Activated CD4-positive, alpha-beta memory T cell treated with anti-CD3 and anti-CD28 coated beads, Interleukin-2, amount 10 ng/mL, durations not matched to agents 7 days and 5 days (primary cell): ENCODE measurements around the gene MIX23. TPM values are rescaled to one million over a fixed set of nuclear protein-coding genes. Genes with fewer than 3 reads are reported as not detected.
A peak's percentile ranks its signal among the peaks of the same experiment; 100 is the strongest.

ENCODE experiments used
- CTCF ChIA-PET: fragments of 350-600 bp; sonication (Branson Sonifier 250); formaldehyde crosslinking; loops from one replicate; lab custom pipeline; 2021; ENCODE audit warnings: antibody characterized with exemption, inconsistent platforms; lab: Charles Lee
- POLR2A ChIA-PET: fragments of 350-600 bp; sonication (Branson Sonifier 250); formaldehyde crosslinking; loops from one replicate; lab custom pipeline; 2021; ENCODE audit warnings: antibody characterized with exemption; lab: Charles Lee
- DNase-seq: peaks from one replicate; pipeline ENCODE4 v3.0.0-alpha.2; 2020
- H3K27ac Mint-ChIP-seq: one replicate; pipeline ENCODE4 v1.8.0; 2021; ENCODE audit warnings: mild to moderate bottlenecking, mixed read lengths
- H3K27me3 Mint-ChIP-seq: one replicate; pipeline ENCODE4 v1.8.0; 2021; ENCODE audit warnings: mixed read lengths
- H3K36me3 Mint-ChIP-seq: one replicate; pipeline ENCODE4 v1.8.0; 2021; ENCODE audit warnings: low read depth, mixed read lengths
- H3K4me1 Mint-ChIP-seq: one replicate; pipeline ENCODE4 v1.8.0; 2021; ENCODE audit warnings: mixed read lengths
- H3K4me3 Mint-ChIP-seq: one replicate; pipeline ENCODE4 v1.8.0; 2021; ENCODE audit warnings: mild to moderate bottlenecking, mixed read lengths
- H3K9me3 Mint-ChIP-seq: one replicate; pipeline ENCODE4 v1.8.0; 2021; ENCODE audit warnings: mixed read lengths
- total RNA-seq, 2 experiments: library from RNA; stranded (reverse); gene quantifications; one replicate each; pipeline ENCODE4 v1.2.3, GENCODE V29; 2021

The MIX23 gene
- 10 to 100 TPM; 29.0 to 35.1 TPM for total RNA-seq

DNA sequence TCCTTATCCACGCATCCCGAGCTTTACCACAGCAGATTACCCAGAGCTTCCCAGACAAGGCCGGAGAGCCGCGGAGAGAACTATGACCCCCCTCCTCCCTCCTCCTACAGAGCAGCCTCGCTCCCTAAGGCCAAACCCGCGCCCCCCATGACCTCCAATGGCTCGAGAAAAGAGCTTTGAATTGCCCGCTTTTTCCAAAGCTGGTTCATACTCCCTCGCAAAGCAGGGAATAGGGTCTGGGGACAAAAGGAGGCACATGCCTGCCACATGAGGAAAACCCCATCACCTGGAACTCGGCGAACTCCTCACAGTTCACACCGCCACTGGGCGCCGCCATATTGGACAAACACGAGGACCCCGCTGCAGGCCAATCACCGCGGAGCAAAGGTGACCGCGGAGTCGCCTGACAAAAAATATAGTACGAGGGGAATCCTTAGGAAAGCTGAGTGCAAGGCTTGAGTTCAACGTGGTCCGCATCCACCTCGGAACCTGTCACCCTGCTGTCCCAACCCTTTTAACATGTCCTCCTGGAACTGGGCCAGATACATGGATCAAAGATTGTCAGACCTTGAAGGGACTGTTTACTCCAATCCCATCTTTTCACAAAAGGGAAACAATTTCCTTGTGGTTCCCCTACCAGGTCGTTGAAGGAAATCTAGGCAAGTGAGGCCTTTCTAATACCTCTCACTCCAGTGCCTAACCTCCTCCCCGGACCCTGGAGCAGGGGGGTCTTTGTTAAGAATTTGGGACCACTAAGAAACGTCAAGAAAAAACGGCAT, at the start of gene MIX23:
Gene MIX23 (minus strand): TSS at position 344 of the 779 bp plus-strand sequence. CDS start 7 bp downstream, at position 337.
- Mint-ChIP-seq H3K4me3 (peak within 1 kb of the TSS; percentile 88), H3K4me1 (peaks cover 57% of the 10 kb centered on the region), H3K9me3 (no peaks in the 10 kb centered on the region), H3K27me3 (no peaks in the 10 kb centered on the region), H3K36me3 (peaks cover 18% of the 10 kb centered on the region), H3K27ac (peak within 1 kb of the TSS; percentile 86)
- peak; percentile 87 for DNase-seq
- POLR2A ChIA-PET: interaction anchor here (0.6 to 5.4 kb wide), 12 partner anchors 10 to 729 kb away, joined by 3 to 63 read pairs (median 7); partner anchors contain the start of genes DTX3L, KPNA1, PARP14 and PARP9
- CTCF ChIA-PET: interaction anchor here (0.5 to 3.7 kb wide), 10 partner anchors 10 to 891 kb away, joined by 3 to 59 read pairs (median 3); partner anchors contain the start of gene WDR5B

DNA sequence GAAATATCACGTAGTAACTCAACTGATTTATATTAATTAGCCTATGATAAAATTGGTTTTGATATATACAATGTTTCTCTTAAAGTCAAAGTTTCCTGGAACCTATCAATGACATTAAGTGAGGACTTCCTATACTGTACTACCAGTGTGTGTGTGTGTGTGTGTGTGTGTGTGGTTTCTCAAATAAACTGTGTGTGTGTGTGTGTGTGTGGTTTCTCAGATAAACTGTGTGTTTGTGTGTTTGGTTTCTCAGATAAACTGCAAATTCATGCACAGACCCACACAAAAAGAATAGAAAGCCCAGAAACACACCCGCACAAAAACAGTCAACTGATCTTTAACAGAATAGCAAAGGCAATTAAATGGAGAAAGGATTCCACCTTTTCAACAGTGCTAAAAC, 47.3 kb upstream of the MIX23 start:
- Mint-ChIP-seq H3K4me3 (no peak overlapping the region), H3K9me3 (peaks cover 2% of the 10 kb centered on the region), H3K4me1 (peaks cover 17% of the 10 kb centered on the region), H3K27me3 (no peaks in the 10 kb centered on the region), H3K27ac (no peak overlapping the region), H3K36me3 (peaks cover 77% of the 10 kb centered on the region)
- POLR2A ChIA-PET: no interaction called here
- DNase-seq: no peak
- CTCF ChIA-PET: no interaction called here

DNA sequence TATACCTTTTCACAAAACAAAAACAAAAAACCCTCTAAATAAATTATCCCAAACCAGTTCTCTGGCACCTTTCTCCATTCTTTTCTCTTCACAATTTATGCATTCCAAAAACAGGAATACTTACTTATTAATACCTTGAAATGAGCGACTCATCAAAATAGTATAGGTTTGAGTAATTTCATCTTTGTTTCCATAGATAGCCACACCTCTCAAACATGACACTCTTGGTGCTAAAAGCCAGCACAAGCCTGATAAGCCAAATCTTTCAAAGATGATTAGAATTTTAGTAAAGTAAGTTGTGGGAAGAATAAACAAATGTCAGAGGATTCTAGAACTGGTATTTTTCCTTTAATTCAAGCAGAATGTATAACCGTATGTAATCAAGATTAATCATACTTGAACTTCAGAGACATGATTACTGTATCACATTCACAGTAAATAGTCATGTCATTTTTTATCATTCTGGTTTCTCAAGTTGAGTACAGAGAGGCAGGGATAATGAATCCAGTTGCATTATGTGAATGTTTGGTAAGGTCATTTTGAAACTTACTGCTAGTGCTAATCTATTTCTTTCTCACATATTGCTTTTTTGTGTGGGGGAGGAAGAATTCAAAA, 44.9 kb upstream of the MIX23 start:
- Mint-ChIP-seq H3K27me3 (no peaks in the 10 kb centered on the region), H3K9me3 (no peaks in the 10 kb centered on the region), H3K4me3 (no peak overlapping the region), H3K36me3 (peaks cover 74% of the 10 kb centered on the region), H3K27ac (peak overlapping the region; percentile 18), H3K4me1 (peaks cover 20% of the 10 kb centered on the region)
- ChIA-PET POLR2A (interaction anchor here (1.1 kb wide), 1 partner anchor 12 kb away, joined by 4 read pairs; the partner anchor contains the start of gene WDR5B), CTCF (no interaction called here)
- no peak for DNase-seq

DNA sequence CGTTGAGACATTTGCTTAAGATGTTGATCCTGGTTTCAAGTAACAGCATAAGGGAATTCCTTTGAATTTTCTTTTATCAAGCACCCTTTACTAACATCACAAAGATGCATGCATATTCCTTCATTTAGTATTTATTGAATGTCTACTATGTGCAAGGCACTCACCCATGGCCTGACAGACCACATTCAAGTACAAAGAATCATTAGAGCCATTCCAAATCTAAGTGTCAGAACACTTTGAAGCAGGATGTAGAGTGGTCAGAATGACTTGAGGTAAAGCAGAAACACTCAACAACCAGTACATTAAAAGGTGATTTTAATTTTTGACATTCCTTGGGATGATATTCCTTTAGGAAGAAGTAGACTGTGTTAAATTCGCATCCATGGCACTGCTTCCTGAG, 38.8 kb upstream of the MIX23 start:
- no peak overlapping the region for H3K4me3 Mint-ChIP-seq
- no peak overlapping the region for H3K27ac Mint-ChIP-seq
- peaks cover 40% of the 10 kb centered on the region for H3K36me3 Mint-ChIP-seq
- no peaks in the 10 kb centered on the region for H3K27me3 Mint-ChIP-seq
- CTCF ChIA-PET: no interaction called here
- POLR2A ChIA-PET: no interaction called here
- H3K4me1 Mint-ChIP-seq: peaks cover 19% of the 10 kb centered on the region
- H3K9me3 Mint-ChIP-seq: no peaks in the 10 kb centered on the region
- DNase-seq: no peak

DNA sequence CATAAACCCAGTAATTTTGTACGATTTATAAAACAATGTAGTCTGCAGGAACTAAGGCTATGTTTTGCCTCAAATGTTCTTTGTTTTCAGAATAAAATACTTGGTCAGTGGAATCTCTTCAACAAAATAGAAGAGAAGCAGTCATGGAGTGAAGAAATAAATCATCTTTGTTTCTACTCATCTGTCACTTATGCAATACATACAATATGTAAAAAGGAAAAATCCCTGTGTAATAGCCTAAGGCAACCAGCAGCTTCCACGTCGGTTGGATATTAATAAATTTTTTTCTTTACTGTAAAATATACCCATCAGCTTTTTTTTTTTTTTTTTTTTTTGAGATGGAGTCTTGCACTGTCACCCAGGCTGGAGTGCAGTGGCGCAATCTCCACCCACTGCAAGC, 38.1 kb upstream of the MIX23 start:
- DNase-seq: no peak
- no peak overlapping the region for H3K27ac Mint-ChIP-seq
- CTCF ChIA-PET: no interaction called here
- no peaks in the 10 kb centered on the region for H3K9me3 Mint-ChIP-seq
- POLR2A ChIA-PET: no interaction called here
- no peak overlapping the region for H3K4me3 Mint-ChIP-seq
- H3K4me1 Mint-ChIP-seq: peaks cover 26% of the 10 kb centered on the region
- no peaks in the 10 kb centered on the region for H3K27me3 Mint-ChIP-seq
- H3K36me3 Mint-ChIP-seq: peaks cover 33% of the 10 kb centered on the region

DNA sequence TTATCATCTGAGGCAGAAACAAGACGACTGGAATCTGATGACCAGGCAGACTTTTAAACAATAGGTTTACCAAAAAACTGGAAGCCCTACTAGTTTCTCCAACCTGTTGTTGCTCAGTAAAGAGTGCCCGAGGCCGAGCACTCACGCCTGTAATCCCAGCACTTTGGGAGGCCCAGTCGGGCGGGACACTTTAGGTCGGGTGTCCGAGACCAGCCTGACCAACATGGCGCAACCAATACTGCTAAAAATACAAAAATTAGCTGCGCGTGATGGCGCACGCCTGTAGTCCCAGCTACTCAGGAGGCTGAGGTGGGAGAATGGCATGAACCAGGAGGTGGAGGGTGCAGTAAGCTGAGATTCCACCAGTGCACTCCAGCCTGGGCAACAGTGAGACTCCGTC, 33.9 kb upstream of the MIX23 start:
- peaks cover 57% of the 10 kb centered on the region for H3K4me1 Mint-ChIP-seq
- H3K36me3 Mint-ChIP-seq: peaks cover 22% of the 10 kb centered on the region
- H3K4me3 Mint-ChIP-seq: peak overlapping the region; percentile 86
- ChIA-PET POLR2A (interaction anchor here (0.8 to 3.9 kb wide), 13 partner anchors 9 to 871 kb away, joined by 3 to 63 read pairs (median 8); partner anchors contain the start of genes DTX3L, FAM162A, KPNA1 and MIX23), CTCF (interaction anchor here (0.5 to 3.2 kb wide), 9 partner anchors 21 to 950 kb away, joined by 3 to 42 read pairs (median 4); partner anchors contain the start of genes FAM162A, KPNA1, MIX23 and PARP14)
- H3K27me3 Mint-ChIP-seq: no peaks in the 10 kb centered on the region
- H3K27ac Mint-ChIP-seq: peak overlapping the region; percentile 93
- no peak for DNase-seq
- H3K9me3 Mint-ChIP-seq: no peaks in the 10 kb centered on the region

DNA sequence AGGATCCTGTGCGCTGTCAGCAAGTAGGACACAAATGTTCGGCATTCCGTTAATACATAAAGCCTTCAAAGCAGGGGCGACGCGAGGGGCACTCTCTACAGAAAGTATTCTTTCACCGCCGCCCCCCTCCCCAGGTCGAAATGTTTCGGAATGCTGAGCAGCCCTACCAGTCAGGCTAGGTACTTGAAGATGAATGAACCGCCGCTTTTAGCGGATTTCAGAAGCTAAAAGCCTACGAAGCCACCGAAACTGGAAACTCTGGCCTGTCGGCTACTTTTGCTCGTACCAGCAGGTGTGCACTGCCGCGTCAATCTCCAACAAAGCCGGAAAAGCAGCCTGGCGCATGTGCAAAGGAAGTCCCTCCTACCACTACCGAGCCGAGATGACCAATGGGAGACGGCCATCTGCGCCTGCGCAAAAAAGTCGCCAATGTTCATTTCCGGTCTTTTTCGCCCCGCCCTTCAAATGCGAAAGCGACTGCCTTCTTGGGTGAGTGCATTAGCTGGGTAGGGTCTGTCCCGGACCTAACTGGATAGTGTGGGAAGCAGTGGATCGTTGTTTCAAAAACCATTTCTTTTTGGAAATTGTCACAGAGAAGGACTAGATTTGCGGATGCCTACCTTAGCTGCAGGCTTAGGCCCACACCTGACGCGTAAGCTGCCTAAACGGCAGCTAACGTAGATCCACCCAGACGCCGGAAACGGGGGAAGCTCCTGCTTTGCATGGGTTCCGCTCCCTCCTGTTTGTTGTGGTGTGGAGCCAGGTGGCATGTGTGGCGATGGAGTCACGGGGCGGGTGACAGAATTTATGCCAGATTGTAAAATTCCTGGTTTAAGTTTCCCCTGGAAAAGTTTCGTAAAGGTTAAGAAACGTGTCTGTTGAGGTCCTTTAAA, 33.0 kb upstream of the MIX23 start, which contains the start of gene WDR5B:
Gene WDR5B (minus strand): TSS at position 301 of the 893 bp plus-strand sequence. CDS start 534 bp downstream, outside the sequence.
- Mint-ChIP-seq H3K4me3 (peak within 1 kb of the TSS; percentile 86), H3K36me3 (peaks cover 19% of the 10 kb centered on the region), H3K27ac (peak within 1 kb of the TSS; percentile 93), H3K27me3 (no peaks in the 10 kb centered on the region), H3K4me1 (peaks cover 57% of the 10 kb centered on the region), H3K9me3 (no peaks in the 10 kb centered on the region)
- peak; percentile 99 for DNase-seq
- POLR2A ChIA-PET: interaction anchor here (0.8 to 3.9 kb wide), 23 partner anchors 8 to 870 kb away, joined by 3 to 63 read pairs (median 4); partner anchors contain the start of genes DTX3L, FAM162A, HSPBAP1 and KPNA1
- CTCF ChIA-PET: interaction anchor here (0.7 to 3.2 kb wide), 12 partner anchors 20 to 869 kb away, joined by 3 to 42 read pairs (median 4); partner anchors contain the start of genes DTX3L, FAM162A, KPNA1 and MIX23

DNA sequence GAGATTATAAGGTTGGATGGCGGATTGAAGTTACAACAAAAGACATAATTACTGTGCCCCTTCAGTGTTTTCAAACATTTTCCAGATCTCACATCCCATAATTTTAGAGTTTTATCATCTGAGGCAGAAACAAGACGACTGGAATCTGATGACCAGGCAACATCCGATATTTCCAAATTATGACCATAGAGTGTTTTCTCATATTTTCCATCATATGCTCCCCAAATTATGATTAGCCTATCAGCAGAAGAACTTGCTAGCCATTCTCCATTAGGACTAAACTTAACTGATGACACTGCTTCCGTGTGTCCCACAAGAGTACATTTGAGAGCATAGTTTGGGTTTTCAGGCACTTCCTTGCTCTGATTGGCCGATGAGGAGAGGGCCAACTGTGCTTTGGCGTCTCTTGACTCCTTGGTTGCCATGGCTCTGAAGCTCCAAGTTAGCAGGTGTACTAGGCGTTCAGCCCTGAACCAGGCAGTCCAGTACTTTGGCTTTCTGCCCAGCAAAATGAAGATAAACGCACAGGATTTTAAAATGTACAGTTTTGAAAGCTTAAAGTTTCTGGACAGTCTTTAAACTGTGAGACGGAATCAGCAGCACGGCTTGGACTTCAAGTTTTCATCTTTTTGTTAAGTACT, 32.2 kb upstream of the MIX23 start:
- peak; percentile 60 for DNase-seq
- Mint-ChIP-seq H3K27ac (peak overlapping the region; percentile 93), H3K4me1 (peaks cover 57% of the 10 kb centered on the region), H3K36me3 (peaks cover 23% of the 10 kb centered on the region), H3K27me3 (no peaks in the 10 kb centered on the region), H3K4me3 (peak overlapping the region; percentile 86), H3K9me3 (no peaks in the 10 kb centered on the region)
- POLR2A ChIA-PET: interaction anchor here (1.1 to 3.9 kb wide), 15 partner anchors 7 to 870 kb away, joined by 3 to 63 read pairs (median 8); partner anchors contain the start of genes DTX3L, FAM162A, KPNA1 and MIX23
- CTCF ChIA-PET: interaction anchor here (1.9 to 3.2 kb wide), 5 partner anchors 22 to 868 kb away, joined by 4 to 42 read pairs (median 13); partner anchors contain the start of genes FAM162A, KPNA1, MIX23 and PARP14

DNA sequence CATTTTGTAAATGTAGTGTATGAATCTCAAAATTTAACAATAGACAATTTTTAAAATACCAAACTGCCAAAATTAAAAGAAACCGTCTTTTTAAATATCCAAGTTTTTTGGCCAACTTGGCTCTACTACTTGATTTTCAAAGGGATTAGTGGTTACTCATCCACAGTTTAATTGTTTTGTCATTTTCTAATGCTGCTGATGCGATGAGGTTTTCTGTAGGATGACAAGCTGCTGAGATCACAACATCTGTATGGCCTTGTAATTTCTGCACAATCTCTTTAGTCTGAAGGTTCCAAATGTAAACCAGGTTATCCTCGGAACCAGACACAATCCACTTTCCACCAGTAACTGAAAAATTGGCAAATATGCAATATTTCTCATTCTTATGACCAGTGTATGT, 31.4 kb upstream of the MIX23 start:
- Mint-ChIP-seq H3K4me1 (peaks cover 55% of the 10 kb centered on the region), H3K4me3 (peak overlapping the region; percentile 86), H3K9me3 (no peaks in the 10 kb centered on the region), H3K27me3 (no peaks in the 10 kb centered on the region), H3K27ac (no peak overlapping the region), H3K36me3 (peaks cover 28% of the 10 kb centered on the region)
- ChIA-PET CTCF (no interaction called here), POLR2A (interaction anchor here (1.0 to 2.7 kb wide), 4 partner anchors 30 to 150 kb away, joined by 3 to 29 read pairs (median 14); partner anchors contain the start of genes DTX3L, KPNA1 and PARP9)
- no peak for DNase-seq

DNA sequence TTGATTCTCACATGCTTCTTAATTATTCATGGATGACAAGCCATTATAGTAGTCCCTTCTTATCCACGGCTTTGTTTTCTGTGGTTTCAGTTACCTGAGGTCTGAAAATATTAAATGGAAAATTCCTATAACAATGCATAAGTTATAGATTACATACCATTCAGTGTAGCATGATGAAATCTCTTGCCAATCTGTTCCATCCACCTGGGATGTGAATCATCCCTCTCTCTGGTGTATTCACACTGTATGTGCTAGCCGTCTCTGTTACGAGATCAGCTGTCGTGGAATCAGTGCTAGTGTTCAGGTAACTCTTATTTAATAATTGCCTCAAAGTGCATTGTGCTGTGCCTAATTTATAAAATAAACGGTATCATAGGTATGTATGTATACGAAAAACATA, 27.6 kb upstream of the MIX23 start:
- H3K27ac Mint-ChIP-seq: no peak overlapping the region
- H3K36me3 Mint-ChIP-seq: peaks cover 51% of the 10 kb centered on the region
- H3K9me3 Mint-ChIP-seq: no peaks in the 10 kb centered on the region
- no peak overlapping the region for H3K4me3 Mint-ChIP-seq
- no peaks in the 10 kb centered on the region for H3K27me3 Mint-ChIP-seq
- H3K4me1 Mint-ChIP-seq: peaks cover 37% of the 10 kb centered on the region
- DNase-seq: no peak
- ChIA-PET CTCF (interaction anchor here (0.8 to 1.4 kb wide), 3 partner anchors 18 to 28 kb away, joined by 3 to 7 read pairs (median 3); partner anchors contain the start of genes FAM162A and MIX23), POLR2A (no interaction called here)

DNA sequence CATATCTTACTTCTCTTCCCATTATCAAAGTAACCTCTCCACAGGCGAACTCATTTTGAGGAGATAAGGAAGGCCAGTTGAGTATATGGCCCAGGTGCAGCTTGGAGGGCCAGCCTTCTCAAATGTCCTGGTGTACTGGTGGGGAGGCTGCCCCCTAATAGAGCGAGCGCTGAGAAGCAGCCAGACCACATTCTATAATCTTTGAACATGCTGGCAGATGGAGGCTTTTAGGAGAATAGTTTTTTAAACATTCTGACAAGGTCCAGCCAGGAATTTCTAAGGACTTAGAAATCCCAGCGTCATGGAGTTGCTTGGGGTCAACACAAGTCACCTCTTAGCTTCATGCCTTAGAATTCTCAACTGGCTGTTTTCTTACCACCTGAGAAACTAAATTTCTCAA, 27.1 kb upstream of the MIX23 start:
- H3K36me3 Mint-ChIP-seq: peaks cover 53% of the 10 kb centered on the region
- peaks cover 34% of the 10 kb centered on the region for H3K4me1 Mint-ChIP-seq
- no peaks in the 10 kb centered on the region for H3K27me3 Mint-ChIP-seq
- H3K9me3 Mint-ChIP-seq: no peaks in the 10 kb centered on the region
- no peak overlapping the region for H3K27ac Mint-ChIP-seq
- CTCF ChIA-PET: interaction anchor here (1.7 to 2.8 kb wide), 2 partner anchors 17 to 26 kb away, joined by 3 to 13 read pairs; partner anchors contain the start of gene FAM162A
- H3K4me3 Mint-ChIP-seq: no peak overlapping the region
- POLR2A ChIA-PET: interaction anchor here (1.2 kb wide), 1 partner anchor 26 kb away, joined by 5 read pairs; the partner anchor contains the start of gene FAM162A
- no peak for DNase-seq
